AG04449 (cell line): ENCODE measurements around the gene LRP1B.

Experiments used
- CTCF ChIA-PET: fragments of 350-600 bp; formaldehyde crosslinking; extraction: SDS; loops from one replicate; lab custom pipeline; 2021; ENCODE audit warnings: antibody characterized with exemption; lab: Yijun Ruan, JAX
- POLR2A ChIA-PET: fragments of 400-600, 350-600 bp; formaldehyde crosslinking; extraction: SDS; loops from one replicate; lab custom pipeline; 2020; ENCODE audit warnings: antibody characterized with exemption, inconsistent platforms; lab: Yijun Ruan, JAX
- DNase-seq: peaks from one replicate; pipeline ENCODE4 v3.0.0-alpha.2; 2010; ENCODE audit warnings: low read depth, low spot score
- H3K4me3 ChIP-seq: 2 replicates; pipeline ENCODE4 v1.5.1; 2011; ENCODE audit warnings: low read depth, mild to moderate bottlenecking, control low read depth, low read length
- TF ChIP-seq, protein P1 (sequence below): IDR thresholded peaks from one replicate; pipeline ENCODE4 v1.5.1; 2011; ENCODE audit warnings: mild to moderate bottlenecking, moderate library complexity, low read length, control low read depth, inconsistent platforms; ENCODE audit not compliant: insufficient read depth; ENCODE audit errors: missing control alignments

LRP1B gene

DNA sequence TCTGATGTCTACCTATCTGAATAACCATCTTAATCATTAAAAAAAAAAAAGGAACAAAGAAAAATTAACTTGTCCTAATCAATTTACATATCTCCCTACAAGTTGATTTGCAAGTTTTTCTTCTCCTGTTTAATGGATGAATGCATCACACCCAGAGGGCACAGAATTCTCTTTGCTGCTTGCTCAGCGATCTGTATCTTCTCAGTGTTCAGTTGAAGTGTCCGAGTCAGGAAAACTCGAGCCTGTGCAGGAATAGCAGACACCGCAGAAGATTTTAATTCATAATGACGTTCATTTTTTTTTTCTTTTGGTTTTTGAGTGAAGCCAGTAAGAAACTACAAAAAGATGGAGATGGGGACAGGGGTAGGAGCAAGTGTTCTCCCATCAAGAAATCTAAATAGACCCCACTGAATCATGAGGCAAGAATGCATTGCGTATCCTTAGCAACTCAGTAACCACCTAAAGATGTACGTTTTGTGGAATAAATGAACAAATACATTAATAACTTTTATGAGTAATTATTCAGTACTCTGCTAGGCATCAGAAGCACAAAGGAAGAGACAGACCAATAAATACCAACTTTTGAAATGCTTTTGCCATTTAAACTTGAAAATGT lies 675.5 kb downstream of the LRP1B start:
- TF ChIP-seq, protein P1, sequence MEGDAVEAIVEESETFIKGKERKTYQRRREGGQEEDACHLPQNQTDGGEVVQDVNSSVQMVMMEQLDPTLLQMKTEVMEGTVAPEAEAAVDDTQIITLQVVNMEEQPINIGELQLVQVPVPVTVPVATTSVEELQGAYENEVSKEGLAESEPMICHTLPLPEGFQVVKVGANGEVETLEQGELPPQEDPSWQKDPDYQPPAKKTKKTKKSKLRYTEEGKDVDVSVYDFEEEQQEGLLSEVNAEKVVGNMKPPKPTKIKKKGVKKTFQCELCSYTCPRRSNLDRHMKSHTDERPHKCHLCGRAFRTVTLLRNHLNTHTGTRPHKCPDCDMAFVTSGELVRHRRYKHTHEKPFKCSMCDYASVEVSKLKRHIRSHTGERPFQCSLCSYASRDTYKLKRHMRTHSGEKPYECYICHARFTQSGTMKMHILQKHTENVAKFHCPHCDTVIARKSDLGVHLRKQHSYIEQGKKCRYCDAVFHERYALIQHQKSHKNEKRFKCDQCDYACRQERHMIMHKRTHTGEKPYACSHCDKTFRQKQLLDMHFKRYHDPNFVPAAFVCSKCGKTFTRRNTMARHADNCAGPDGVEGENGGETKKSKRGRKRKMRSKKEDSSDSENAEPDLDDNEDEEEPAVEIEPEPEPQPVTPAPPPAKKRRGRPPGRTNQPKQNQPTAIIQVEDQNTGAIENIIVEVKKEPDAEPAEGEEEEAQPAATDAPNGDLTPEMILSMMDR: no peak
- CTCF ChIA-PET: no interaction called here
- no peak overlapping the region for H3K4me3 ChIP-seq
- POLR2A ChIA-PET: no interaction called here
- no peak for DNase-seq

GRCh38 chr2:141440072-141440635 lies 690.7 kb downstream of the LRP1B start:
- DNase-seq: no peak
- TF ChIP-seq, protein P1: no peak
- POLR2A ChIA-PET: no interaction called here
- CTCF ChIA-PET: interaction anchor here (1.2 kb wide), 1 partner anchor 115 kb away, joined by 3 read pairs; no protein-coding TSS in a partner anchor
- no peak overlapping the region for H3K4me3 ChIP-seq

DNA sequence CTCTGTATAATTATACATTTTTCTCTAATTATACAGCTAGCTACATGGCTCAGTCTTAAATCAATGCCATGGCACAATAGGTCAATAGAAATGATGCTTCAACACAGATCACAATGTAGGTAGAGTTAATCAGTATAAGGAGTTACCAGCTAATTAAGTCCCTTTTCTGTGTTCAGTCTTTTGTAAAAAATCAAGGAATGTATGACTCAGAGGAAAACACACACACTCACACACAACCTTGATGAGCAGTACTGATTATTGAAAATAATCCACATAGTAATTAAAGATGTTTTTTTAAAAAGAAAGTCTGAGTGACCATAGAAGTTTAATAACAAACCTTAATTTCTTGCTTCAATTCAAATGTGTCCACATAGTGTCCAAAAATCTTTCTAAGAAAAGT lies 691.3 kb downstream of the LRP1B start:
- POLR2A ChIA-PET: no interaction called here
- DNase-seq: no peak
- no peak overlapping the region for H3K4me3 ChIP-seq
- CTCF ChIA-PET: no interaction called here
- TF ChIP-seq, protein P1: no peak

- no peak for DNase-seq
- ChIA-PET POLR2A (no interaction called here), CTCF (no interaction called here)
- no peak overlapping the region for H3K4me3 ChIP-seq
- TF ChIP-seq, protein P1: no peak
Measured at GRCh38 chr2:141438536-141438935, 692.3 kb downstream of the LRP1B start.

- H3K4me3 ChIP-seq: no peak overlapping the region
- TF ChIP-seq, protein P1: no peak
- POLR2A ChIA-PET: no interaction called here
- CTCF ChIA-PET: no interaction called here
- no peak for DNase-seq
Measured at GRCh38 chr2:141437521-141437920, 693.3 kb downstream of the LRP1B start.

- ChIA-PET CTCF (no interaction called here), POLR2A (no interaction called here)
- TF ChIP-seq, protein P1: no peak
Measured at GRCh38 chr2:141423124-141423523, 707.7 kb downstream of the LRP1B start.

More at GRCh38 chr2:141423124-141423523, 707.7 kb downstream of the LRP1B start:
- H3K4me3 ChIP-seq: no peak overlapping the region
- no peak for DNase-seq
